Measurements from ENCODE around the gene ISY1. TPM values are rescaled to one million over a fixed set of nuclear protein-coding genes. Genes with fewer than 3 reads are reported as not detected.
"Not testable (repeated sequence)": the region's sequence is repeated elsewhere in the genome, so short reads cannot be mapped to it uniquely, and the experiment has no call there.

Gene ISY1
- total RNA-seq, 1 donor from 2014 or later: 47.2 TPM

DNA sequence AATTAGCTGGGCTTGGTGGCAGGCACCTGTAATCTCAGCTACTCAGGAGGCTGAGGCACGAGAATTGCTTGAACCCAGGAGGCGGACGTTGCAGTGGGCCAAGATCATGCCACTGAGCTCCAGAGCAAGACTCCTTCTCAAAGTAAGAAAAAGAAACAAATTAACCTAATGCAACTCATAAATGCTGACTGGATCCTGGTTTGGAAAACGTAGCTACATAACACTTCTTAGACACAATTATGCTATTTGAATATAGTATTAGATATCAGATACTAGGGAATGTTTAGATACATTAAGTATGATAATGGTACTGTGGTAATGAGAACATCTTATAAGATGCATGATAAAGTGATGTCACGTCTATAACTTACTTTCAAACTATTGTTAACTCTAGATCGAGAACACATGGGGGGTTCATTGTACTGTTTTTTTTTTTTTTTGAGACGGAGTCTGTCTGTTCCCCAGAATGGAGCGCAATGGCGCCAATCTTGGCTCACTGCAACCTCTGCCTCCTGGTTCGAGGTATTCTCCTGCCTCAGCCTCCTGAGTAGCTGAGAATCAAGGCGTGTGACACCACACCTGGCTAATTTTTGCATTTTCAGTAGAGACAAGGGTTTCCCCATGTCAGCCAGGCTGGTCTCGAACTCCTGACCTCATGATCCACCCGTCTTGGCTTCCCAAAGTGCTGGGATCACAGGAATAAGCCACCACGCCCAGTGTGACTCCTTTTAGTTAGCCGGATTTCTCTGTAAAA is 5.9 kb upstream of the ISY1 start:
- DNase-seq (ENCODE audit: low read depth, low spot score): no peak

- DNase-seq (ENCODE audit: low read depth, low spot score): not testable (repeated sequence)
Measured at GRCh38 chr3:129165594-129165993, 4.7 kb upstream of the ISY1 start.

DNA sequence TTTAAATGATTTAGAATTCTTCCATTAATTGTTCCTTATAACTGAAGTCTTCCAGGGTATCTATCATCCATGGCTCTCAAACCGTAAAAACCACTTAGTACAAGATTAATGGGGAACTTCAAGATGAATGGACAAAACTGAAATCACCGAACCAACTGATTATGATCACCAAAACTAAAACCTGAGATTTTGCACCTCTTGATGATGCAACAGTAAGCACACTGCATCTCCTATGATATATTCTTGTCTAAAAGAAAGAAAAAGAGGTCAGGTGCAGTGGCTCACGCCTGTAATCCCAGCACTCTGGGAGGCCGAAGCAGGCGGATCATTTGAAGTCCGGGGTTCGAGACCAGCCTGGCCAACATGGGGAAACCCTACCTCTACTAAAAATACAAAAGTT is 3.6 kb upstream of the ISY1 start:
- no peak for DNase-seq (ENCODE audit: low read depth, low spot score)

DNA sequence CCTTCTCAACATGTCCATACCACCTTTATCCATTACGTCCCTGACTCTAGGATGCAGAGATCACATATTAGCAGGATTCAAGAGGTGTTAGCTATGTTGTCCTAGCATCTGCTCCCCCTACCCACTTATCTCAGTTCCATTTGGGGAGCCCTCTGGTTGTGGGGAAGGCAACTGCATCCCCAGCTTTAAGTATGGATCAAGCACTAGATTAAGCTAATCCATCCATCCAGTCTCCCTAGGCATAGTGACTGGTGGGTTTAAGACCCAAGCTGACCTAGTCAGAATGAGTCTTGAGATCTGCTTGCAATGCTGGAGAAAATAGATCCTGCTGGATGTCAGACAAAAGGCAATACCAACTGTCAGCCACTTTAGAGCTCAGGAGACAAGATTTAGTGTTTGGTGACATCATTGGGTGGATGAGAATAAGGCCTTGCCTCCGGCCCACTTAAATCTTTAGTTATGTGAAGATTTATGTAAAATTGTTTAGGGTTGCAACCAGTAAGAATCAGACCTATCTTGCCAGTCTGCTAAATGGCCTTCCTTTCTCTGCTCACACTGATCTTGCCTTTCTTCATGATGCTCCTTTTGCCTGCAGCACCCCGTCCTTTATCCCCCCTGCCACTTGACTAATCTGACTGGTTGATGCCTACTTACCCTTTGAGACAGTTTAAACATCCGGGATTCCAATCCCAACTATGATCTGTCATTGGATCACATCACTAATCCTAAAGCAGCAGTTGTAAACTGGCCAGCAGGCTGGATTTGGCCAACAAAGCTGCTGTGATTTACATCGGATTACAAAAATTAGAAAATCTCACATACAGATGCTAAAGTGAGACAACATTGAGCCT is 2.1 kb upstream of the ISY1 start:
- no peak for DNase-seq (ENCODE audit: low read depth, low spot score)

- no peak for DNase-seq (ENCODE audit: low read depth, low spot score)
Measured at GRCh38 chr3:129161860-129162271, 1.0 kb upstream of the ISY1 start.

GRCh38 chr3:129144786-129145185 is 16.1 kb downstream of the ISY1 start:
- no peak for DNase-seq (ENCODE audit: low read depth, low spot score)

DNA sequence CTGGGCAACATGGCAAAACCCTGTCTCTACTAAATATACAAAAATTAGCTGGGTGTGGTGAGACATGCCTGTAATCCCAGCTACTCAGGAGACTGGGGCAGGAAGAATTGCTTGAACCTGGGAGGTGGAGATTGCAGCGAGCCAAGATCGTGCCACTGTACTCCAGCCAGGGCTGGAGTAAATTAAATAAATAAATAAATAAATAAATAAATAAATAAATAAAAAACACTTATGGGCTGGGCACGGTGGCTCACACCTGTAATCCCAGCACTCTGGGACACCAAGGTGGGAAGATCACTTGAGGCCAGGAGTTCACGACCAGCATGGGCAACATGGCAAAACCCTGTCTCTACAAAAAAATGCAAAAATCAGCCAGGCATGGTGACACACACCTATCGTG is 19.9 kb downstream of the ISY1 start:
- not testable (repeated sequence) for DNase-seq (ENCODE audit: low read depth, low spot score)

GRCh38 chr3:129139911-129140310 is 21.0 kb downstream of the ISY1 start:
- DNase-seq (ENCODE audit: low read depth, low spot score): no peak

DNA sequence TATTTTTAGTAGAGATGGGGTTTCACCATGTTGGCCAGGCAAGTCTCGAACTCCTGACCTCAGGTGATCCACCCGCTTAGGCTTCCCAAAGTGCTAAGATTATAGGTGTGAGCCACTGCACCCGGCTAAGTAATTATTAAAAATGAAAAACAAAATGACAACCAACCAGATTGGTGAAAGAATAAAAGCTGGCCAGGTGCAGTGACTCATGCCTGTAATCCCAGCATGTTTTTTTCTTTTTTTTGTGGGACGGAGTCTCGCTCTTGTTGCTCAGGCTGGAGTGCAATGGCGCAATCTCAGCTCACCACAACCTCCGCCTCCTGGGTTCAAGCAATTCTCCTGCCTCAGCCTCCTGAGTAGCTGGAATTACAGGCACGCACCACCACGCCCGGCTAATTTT is 24.6 kb downstream of the ISY1 start:
- DNase-seq (ENCODE audit: low read depth, low spot score): not testable (repeated sequence)

- no peak for DNase-seq (ENCODE audit: low read depth, low spot score)
Measured at GRCh38 chr3:129132097-129132866, 28.6 kb downstream of the ISY1 start.

DNA sequence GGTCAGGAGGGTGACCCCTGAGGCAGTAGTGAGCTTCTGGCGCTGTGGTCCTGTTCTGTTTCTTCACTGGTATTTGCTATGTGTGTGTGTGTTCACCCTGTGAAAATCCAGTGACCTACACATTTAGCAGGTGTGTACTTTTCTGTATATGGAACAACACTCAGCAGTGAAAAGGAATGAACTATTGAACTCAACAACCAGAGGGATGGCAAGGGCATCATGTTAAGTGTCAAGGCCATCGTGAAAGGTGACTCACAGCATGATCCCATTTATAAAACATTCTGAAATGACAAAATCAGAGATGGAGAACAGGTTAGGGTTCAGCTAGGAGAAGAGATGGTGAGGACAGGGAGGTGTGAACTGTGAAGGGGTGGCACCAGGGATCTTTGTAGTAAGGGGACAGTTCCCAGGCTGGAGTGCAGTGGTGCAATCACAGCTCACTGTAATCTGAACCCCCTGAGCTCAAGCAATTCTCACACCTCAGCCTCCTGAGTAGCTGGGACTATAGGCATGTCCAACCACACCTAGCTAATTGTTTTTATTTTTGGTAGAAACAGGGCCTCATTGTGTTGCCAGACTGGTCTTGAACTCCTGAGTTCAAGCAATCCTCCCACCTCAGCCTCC is 29.3 kb downstream of the ISY1 start:
- DNase-seq (ENCODE audit: low read depth, low spot score): no peak

GRCh38 chr3:129130291-129130813 is 30.5 kb downstream of the ISY1 start:
- no peak for DNase-seq (ENCODE audit: low read depth, low spot score)

DNA sequence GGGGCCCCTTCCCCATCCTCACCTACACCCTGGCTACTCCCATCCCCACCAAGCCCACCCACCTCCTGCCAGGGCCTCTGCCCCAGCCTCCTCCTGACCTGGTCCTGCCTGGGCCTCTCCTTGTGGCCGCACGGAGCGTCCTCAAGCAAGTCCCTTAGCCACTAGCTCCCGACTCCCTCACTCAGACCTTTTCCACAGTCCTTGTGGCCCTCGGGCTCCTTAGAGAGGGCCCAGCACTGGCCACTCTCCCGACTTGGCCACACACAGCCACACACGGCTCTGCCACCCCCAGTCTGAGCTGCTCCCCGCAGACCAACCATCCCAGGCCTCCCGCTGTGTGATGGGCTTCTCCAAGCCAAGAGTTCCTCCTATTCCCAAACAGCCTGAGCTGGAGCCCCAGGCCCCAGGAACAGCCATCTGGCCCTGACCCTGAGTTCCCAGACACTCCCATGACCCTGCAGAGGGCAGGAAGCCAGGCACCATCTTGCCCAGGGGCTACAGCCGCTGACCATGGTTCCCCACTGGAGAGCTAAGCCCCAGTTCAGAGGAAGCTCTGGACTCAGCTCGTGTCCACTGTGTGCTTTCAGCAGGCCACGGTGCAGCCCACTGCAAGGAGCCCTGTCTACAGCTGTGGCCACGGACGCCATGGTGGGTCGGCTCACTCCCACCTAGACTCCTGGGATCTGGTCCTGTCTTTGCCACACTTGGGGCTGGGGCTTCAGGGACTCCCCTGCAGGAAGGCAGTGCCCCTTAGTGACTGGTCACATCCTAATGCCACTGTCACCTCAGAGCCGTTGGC is 32.3 kb downstream of the ISY1 start:
- DNase-seq (ENCODE audit: low read depth, low spot score): no peak

GRCh38 chr3:129126726-129127280 is 34.1 kb downstream of the ISY1 start:
- DNase-seq (ENCODE audit: low read depth, low spot score): no peak

DNA sequence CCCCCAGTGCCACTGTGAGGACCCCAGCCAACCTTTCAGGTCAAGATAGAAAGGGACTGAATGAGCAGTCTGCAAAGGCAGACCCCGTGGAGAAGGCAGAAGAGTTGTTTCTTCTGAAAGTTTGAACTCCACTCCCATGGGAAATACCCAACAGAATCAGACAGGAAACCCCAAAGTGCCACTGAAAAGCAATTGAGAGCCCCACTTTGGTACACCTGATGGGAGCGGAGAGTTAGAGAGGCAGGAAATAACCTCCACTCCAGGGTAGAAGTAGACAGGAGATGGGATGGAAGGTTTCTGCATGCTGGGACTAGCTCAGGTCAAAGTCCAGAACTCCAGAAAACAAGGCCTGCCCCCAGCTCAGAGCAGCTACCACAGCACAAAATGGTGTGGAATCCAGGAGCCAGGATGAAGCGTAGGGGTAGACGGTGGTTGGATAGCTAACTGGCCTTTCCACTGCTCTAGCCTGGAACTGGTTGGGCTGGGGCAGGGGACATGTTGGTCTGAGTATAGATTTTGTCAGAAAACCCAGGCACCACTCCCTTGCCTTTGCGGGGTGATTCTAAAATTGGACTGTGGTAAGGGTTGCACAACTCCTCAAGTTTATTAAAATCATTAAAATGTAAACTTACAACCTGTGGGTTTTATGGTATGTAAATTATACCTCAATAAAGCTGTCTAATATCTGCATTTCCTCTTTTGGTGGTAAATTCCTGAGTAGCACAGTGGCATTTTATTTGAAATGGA is 37.4 kb downstream of the ISY1 start:
- no peak for DNase-seq (ENCODE audit: low read depth, low spot score)

DNA sequence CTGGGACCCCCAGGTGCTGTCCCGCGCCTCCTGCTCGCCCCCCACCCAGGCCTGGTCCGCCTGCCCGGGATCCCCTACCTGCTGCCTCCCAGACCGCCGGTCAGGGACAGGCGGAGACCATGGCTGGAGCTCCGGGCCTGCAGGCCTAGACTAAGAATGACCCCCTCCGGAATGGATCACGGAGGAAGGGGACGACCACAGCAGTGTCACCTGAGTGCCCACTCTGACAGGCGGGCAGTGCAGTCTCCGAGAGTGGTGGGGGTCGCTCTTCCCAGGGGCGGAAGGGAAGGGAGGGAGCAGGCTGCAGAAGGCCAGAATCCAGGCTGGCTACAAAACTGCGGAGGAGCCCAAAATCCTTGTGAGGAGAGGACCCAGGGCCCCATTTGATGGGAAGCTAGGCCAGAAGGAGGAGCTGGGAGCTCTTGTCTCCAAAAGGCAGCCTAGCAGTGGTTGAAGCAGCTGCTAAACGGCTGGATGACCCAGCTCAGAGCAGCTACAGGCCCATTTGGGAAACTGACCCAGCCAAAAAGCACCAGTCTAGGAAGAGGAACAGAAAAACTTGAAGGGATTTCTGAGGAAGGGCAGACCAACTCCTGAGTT is 38.4 kb downstream of the ISY1 start:
- no peak for DNase-seq (ENCODE audit: low read depth, low spot score)

DNA sequence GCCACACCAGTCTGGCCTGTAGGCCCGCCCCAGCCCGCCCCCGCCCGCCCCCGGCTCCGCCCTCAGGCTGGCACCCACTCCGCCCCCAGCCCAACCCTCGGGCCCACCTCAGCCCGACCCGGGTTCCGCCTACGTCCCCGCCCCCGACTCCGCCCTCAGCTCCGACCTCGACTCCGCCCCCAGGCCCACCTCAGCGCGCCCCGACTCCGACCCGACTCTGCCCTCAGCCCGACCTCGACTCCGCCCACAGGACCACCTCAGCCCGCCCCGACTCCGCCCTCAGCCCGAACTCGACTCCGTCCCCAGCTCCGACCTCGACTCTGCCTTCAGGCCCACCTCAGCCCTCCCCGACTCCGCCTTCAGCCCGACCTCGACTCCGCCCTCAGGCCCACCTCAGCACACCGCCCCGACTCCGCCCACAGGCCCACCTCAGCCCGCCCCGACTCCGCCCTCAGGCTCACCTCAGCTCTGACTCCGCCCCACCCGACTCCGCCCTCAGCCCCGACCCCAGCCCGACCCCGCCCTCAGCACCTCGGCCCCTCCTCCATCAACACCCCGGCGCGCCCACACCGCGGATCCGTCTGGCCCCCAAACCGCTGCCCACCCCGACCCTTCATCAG is 39.0 kb downstream of the ISY1 start, which contains the start of gene RAB43:
TSS of gene RAB43 (minus strand) at position 13 of the 620 bp plus-strand sequence. CDS start 315 bp downstream, outside the sequence.
- DNase-seq (ENCODE audit: low read depth, low spot score): peak; percentile 41

Measured in pulmonary artery endothelial cell (primary cell).